ENCODE measurements around the gene GAL3ST3. TPM values are rescaled to one million over a fixed set of nuclear protein-coding genes. Genes with fewer than 3 reads are reported as not detected.
"Not testable (repeated sequence)": the region's sequence is repeated elsewhere in the genome, so short reads cannot be mapped to it uniquely, and the experiment has no call there.

GAL3ST3 gene
- total and polyA plus RNA-seq, 7 donors = 0.04 TPM; not detected in 6

GRCh38 chr11:66081505-66081904 lies 32.5 kb upstream of the GAL3ST3 start:
- H3K27me3 ChIP-seq = no peaks in the 10 kb centered on the region
- no peaks in the 10 kb centered on the region for H3K9me3 ChIP-seq
- H3K4me3 ChIP-seq = no peak overlapping the region
- 7% methylated on average over 5 of the region's 5 CpGs for WGBS, 2 donors
- H3K27ac ChIP-seq = peak overlapping the region; percentile 17 to 75 (median 50)
- H3K36me3 ChIP-seq = no peaks in the 10 kb centered on the region
- TF ChIP-seq POLR2A (IDR thresholded peaks at IDR 0.05) (no peak), POLR2AphosphoS5 (IDR thresholded peaks at IDR 0.05) (peak in 1 of 4 donors; percentile 38)
- peaks cover 0 to 59% (median 46%) of the 10 kb centered on the region in 4 donors for H3K4me1 ChIP-seq
- intact Hi-C loops (cut with DNase I) = no loop called here
- peak; percentile 73 for DNase-seq

- TF ChIP-seq POLR2A (IDR thresholded peaks at IDR 0.05) (no peak), POLR2AphosphoS5 (IDR thresholded peaks at IDR 0.05) (peak in 3 of 4 donors; percentile 9 to 22 (median 19))
These were observed 31.3 kb upstream of the GAL3ST3 start for GRCh38 chr11:66080055-66080817.

GRCh38 chr11:66078949-66079348 lies 30.0 kb upstream of the GAL3ST3 start:
- H3K27me3 ChIP-seq; H3K36me3 ChIP-seq; H3K9me3 ChIP-seq; H3K4me3 ChIP-seq; intact Hi-C loops (cut with DNase I); DNase-seq; H3K27ac ChIP-seq: not testable (repeated sequence)
- 85% methylated on average over 7 of the region's 7 CpGs for WGBS, 2 donors
- H3K4me1 ChIP-seq = peaks cover 0 to 50% (median 41%) of the 10 kb centered on the region in 4 donors

More at GRCh38 chr11:66080055-66080817, 31.3 kb upstream of the GAL3ST3 start:
- no peak overlapping the region for H3K4me3 ChIP-seq
- H3K9me3 ChIP-seq = no peaks in the 10 kb centered on the region
- peak overlapping the region; percentile 17 to 75 (median 50) for H3K27ac ChIP-seq
- intact Hi-C loops (cut with DNase I) = no loop called here
- no peaks in the 10 kb centered on the region for H3K36me3 ChIP-seq
- WGBS, 2 donors = 37 to 60% methylated on average over 9 of the region's 9 CpGs
- DNase-seq = peak; percentile 85
- H3K27me3 ChIP-seq = no peaks in the 10 kb centered on the region
- peaks cover 0 to 60% (median 45%) of the 10 kb centered on the region in 4 donors for H3K4me1 ChIP-seq

- H3K4me1 ChIP-seq = peaks cover 0 to 40% (median 31%) of the 10 kb centered on the region in 4 donors
- H3K27ac ChIP-seq = no peak overlapping the region
- no peaks in the 10 kb centered on the region for H3K9me3 ChIP-seq
- intact Hi-C loops (cut with DNase I) = no loop called here
- no peak overlapping the region for H3K4me3 ChIP-seq
- DNase-seq = no peak
- TF ChIP-seq CTCF (IDR thresholded peaks at IDR 0.05) (no peak), EP300 (IDR thresholded peaks at IDR 0.05) (no peak), POLR2AphosphoS5 (IDR thresholded peaks at IDR 0.05) (no peak), POLR2A (IDR thresholded peaks at IDR 0.05) (no peak)
- 80 to 86% methylated on average over 3 of the region's 3 CpGs for WGBS, 2 donors
- H3K36me3 ChIP-seq = peaks cover 0 to 10% (median 0%) of the 10 kb centered on the region in 4 donors
- H3K27me3 ChIP-seq = no peaks in the 10 kb centered on the region
These were observed 29.0 kb upstream of the GAL3ST3 start for GRCh38 chr11:66077927-66078326.

- H3K4me3 ChIP-seq = no peak overlapping the region
- peak overlapping the region in 1 of 4 donors; percentile 11 for H3K27ac ChIP-seq
- peaks cover 0 to 40% (median 25%) of the 10 kb centered on the region in 4 donors for H3K4me1 ChIP-seq
- WGBS, 2 donors = 92 to 95% methylated on average over 9 of the region's 9 CpGs
- DNase-seq = no peak
- no peaks in the 10 kb centered on the region for H3K27me3 ChIP-seq
- no peaks in the 10 kb centered on the region for H3K9me3 ChIP-seq
- intact Hi-C loops (cut with DNase I) = no loop called here
- H3K36me3 ChIP-seq = peaks cover 0 to 10% (median 0%) of the 10 kb centered on the region in 4 donors
- TF ChIP-seq POLR2AphosphoS5 (IDR thresholded peaks at IDR 0.05) (no peak), EP300 (IDR thresholded peaks at IDR 0.05) (no peak), CTCF (IDR thresholded peaks at IDR 0.05) (no peak), POLR2A (IDR thresholded peaks at IDR 0.05) (no peak)
These were observed 27.6 kb upstream of the GAL3ST3 start for GRCh38 chr11:66076561-66076960.

- no peaks in the 10 kb centered on the region for H3K9me3 ChIP-seq
- intact Hi-C loops (cut with DNase I) = no loop called here
- WGBS, 2 donors = 97 to 98% methylated on average over 4 of the region's 4 CpGs
- H3K36me3 ChIP-seq = peaks cover 0 to 10% (median 0%) of the 10 kb centered on the region in 4 donors
- peaks cover 0 to 35% (median 18%) of the 10 kb centered on the region in 4 donors for H3K4me1 ChIP-seq
- no peaks in the 10 kb centered on the region for H3K27me3 ChIP-seq
- no peak overlapping the region for H3K27ac ChIP-seq
- no peak overlapping the region for H3K4me3 ChIP-seq
- no peak for DNase-seq
- no peak for TF ChIP-seq POLR2AphosphoS5 (IDR thresholded peaks at IDR 0.05)
- no peak for TF ChIP-seq EP300 (IDR thresholded peaks at IDR 0.05)
- TF ChIP-seq CTCF (IDR thresholded peaks at IDR 0.05) = no peak
- no peak for TF ChIP-seq POLR2A (IDR thresholded peaks at IDR 0.05)
These were observed 26.3 kb upstream of the GAL3ST3 start for GRCh38 chr11:66075273-66075672.

Measured in sigmoid colon (tissue), 7 donors.